GM21515 (cell line): ENCODE measurements around the gene CSRNP2.
"Not testable (repeated sequence)": the region's sequence is repeated elsewhere in the genome, so short reads cannot be mapped to it uniquely, and the experiment has no call there.

Source experiments
- ATAC-seq: cut with Tn5 transposase; IDR thresholded peaks from one replicate; pipeline ENCODE4 v1.9.1; 2021; ENCODE audit not compliant: unreplicated experiment

CSRNP2 gene

DNA sequence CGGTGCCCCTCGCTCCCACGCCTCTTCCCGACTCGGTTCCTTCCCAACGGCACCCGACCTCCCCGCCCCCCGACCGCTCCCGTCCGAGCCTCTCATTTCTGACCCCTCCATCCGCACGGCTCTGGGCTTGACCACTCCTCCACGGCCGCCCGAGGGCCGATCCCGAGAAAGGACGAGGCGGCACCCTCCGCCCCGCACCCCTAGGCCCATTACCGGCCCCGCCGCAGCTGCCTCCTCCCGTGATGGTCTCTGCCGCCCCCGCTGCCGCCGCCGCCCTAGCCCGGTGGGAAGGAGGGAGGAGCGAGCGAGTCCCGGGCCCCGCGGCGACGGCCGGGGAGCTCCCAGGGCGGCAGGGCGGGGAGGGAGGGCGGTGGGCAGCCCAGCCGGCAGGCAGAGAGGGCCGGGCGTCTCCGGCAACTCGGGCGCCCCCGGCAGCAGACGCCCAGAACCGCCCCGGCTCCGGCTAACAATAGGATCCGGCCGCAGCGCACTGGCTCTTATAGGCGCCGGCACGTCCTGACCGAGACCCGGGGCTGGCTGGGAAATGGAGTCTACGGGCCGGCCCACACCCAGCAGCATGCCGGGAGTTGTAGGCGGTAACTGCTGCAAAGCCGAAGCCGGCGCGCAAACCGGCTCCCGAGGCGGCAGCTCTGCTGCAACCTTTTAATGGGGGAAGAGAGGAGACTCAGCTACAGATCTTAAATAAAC lies at the start of gene CSRNP2:
Gene CSRNP2 (minus strand): TSS at position 471 of the 708 bp plus-strand sequence. CDS start 7,035 bp downstream, outside the sequence.
- ATAC-seq, result peak; percentile 97

GRCh38 chr12:51132693-51133092 lies 49.3 kb upstream of the CSRNP2 start:
- no peak for ATAC-seq

GRCh38 chr12:51131745-51132521 lies 48.5 kb upstream of the CSRNP2 start:
- ATAC-seq, result no peak

DNA sequence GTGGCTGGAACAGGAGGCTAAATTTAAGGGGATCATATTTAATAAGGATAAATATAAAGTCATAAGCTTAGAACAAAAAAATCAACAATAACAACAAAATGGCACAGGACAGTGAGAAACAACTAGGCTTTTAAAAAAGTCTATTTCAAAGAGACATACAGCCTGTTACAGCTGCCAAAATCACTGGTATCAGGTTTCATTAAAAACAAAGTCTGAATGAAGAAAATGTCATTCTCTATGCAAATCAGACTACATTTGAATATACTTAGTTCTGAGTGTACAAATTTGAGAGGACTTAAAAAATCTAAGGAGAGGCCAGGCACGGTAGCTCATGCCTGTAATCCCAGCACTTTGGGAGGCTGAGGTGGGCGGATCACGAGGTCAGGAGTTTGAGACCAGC lies 45.5 kb upstream of the CSRNP2 start:
- no peak for ATAC-seq

- no peak for ATAC-seq
These were observed 43.8 kb upstream of the CSRNP2 start for GRCh38 chr12:51127050-51127729.

DNA sequence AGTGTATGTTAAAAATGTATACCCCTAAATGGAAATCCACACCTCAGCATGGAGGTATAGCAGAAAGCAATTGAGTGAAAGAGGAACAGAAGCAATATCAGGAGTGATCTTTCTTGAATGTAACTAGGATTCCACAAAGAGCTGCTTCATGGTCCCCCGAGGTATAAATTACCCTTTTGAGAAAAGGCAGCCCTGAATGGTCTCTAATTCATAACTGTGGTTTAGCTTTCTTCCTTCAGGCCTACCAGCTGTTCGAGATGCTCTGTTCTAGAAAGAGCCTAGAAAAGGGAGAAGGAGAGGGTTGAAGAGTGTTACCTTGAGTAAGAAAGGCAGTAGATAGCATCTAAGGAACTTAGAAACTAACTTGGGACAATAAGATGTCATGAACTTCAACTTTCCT lies 42.9 kb upstream of the CSRNP2 start:
- ATAC-seq, result no peak

DNA sequence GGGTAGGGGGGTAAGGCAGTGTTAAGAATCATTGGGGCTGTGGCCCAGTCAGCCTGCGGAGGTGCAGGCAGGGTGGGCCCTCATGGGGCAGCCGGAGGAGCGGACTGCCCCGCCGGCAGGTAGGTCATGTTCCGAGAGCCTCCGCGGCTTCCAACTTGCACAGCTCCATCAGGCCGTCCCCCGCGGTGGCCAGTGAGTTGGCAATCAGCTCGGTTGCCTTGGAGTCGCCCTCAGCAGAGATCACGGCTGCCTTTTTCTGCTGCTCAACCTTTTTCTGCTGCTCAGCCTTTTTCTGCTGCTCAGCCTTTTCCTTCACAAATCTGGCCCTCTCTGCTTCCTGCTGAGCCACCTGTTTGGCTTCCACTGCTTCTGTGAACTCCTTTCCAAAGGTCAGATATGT lies 41.1 kb upstream of the CSRNP2 start:
- no peak for ATAC-seq

DNA sequence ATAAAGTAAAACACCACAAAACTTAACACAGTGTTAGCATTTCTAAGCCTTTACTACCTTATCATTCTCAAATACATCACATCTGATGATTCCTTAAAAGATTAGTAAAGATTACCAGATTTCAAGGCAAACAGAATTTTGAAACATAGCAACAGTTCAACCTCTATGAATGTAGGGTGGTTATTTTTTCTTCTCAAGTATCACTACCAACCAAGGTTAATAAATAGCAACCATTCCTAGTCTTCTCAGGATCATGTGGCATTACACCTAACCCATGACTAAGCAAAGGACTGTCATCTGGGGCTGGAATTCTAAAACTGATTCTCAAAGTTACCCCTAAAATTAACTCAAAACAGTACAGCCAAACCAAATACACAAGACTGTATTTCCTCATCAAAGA lies 39.4 kb upstream of the CSRNP2 start:
- no peak for ATAC-seq

- ATAC-seq, result no peak
These were observed 35.3 kb upstream of the CSRNP2 start for GRCh38 chr12:51118706-51119105.

GRCh38 chr12:51115533-51115932 lies 32.1 kb upstream of the CSRNP2 start:
- ATAC-seq, result no peak

- ATAC-seq, result no peak
These were observed 24.7 kb upstream of the CSRNP2 start for GRCh38 chr12:51108136-51108535.

DNA sequence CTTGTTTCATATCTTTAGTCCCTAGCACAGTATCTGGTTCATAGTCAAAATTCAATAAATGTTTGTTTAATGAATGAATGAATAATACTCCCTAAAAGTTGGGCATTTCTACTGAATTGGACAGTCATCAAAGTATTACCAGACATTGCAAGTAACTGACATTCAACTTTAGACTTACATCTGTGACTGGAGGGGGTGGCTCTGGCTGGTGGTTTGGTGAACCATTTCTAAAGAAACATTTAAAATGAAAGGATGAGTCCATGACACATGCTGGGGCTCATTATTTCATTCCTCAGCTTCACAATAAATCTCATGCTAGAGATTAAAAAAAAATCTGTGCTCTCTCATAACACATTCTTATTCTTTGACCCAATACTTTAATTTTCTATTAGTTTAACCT lies 20.6 kb upstream of the CSRNP2 start:
- ATAC-seq, result no peak

GRCh38 chr12:51098611-51099010 lies 15.2 kb upstream of the CSRNP2 start:
- no peak for ATAC-seq

- ATAC-seq, result no peak
These were observed 7.4 kb upstream of the CSRNP2 start for GRCh38 chr12:51090705-51091229.

GRCh38 chr12:51087818-51088217 lies 4.4 kb upstream of the CSRNP2 start:
- ATAC-seq, result no peak

DNA sequence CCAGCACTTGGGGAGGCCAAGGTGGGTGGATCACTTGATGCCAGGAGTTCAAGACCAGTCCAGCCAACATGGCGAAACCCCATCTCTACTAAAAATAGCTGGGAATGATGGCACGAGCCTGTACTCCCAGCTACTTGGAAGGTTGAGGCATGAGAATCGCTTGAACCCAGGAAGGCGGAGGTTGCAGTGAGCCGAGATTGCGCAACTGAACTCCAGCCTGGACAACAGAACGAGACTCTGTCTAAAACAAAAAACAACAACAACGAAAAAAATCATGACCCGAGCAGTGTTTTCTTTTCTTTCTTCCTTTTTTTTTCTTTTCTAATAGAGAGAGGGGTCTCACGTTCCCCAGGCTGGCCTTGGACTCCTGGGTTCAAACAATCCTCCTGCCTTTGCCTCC lies 3.5 kb upstream of the CSRNP2 start:
- no peak for ATAC-seq

GRCh38 chr12:51085757-51086156 lies 2.4 kb upstream of the CSRNP2 start:
- no peak for ATAC-seq

DNA sequence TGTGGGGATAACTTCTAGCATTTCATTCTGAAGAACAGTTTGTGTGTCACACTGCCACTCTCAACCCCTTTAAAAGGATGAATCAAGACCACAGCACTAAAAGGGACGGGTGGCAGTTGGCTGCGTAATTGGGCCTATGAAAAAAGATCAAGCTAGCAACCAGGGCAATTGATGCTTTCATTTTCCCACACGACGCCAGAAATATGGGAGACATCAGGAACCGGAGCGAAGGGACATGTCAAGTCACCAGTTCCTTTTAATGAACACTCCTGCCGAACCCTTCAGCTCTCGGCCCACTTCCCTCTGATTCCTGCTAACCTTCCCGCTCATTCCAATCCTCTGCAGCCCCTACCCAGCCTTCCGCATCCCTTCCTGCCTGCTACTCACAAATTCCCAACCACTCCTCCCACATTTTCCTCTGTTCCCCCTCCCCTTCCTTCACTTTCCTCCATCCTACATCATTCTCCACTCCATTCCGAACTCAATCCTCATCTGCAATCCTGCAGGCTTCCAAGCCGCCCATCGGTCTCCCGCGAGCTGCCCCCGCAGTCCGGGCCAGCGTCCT lies 753 bp downstream of the CSRNP2 start:
- no peak for ATAC-seq

- no peak for ATAC-seq
These were observed 2.0 kb downstream of the CSRNP2 start for GRCh38 chr12:51081421-51081820.

- no peak for ATAC-seq
These were observed 3.3 kb downstream of the CSRNP2 start for GRCh38 chr12:51080136-51080535.

DNA sequence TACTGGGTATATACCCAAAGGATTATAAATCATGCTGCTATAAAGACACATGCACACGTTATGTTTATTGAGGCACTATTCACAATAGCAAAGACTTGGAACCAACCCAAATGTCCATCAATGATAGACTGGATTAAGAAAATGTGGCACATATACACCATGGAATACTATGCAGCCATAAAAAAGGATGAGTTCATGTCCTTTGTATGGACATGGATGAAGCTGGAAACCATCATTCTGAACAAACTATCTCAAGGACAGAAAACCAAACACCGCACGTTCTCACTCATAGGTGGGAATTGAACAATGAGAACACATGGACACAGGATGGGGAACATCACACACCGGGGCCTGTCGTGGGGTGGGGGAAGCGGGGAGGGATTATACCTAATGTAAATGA lies 4.5 kb downstream of the CSRNP2 start:
- not testable (repeated sequence) for ATAC-seq
